Right lobe of liver (tissue), 6 donors: Measurements from ENCODE around the gene SYPL1. TPM values are rescaled to one million over a fixed set of nuclear protein-coding genes. Genes with fewer than 3 reads are reported as not detected.

Experiments
- ATAC-seq, 4 donors: fragments of 200-7000 bp; cut with Tn5 transposase; one replicate each; pipeline ENCODE4 v1.9.1; 2020; ENCODE audit warnings: mild to moderate bottlenecking in 4 of 4, moderate library complexity in 4 of 4
- DNase-seq, 3 donors: peaks; one replicate each; pipeline ENCODE4 v3.0.0-alpha.2; 2020
- H3K27ac ChIP-seq, 3 donors: fragments of 200-600 bp; one replicate each; pipeline ENCODE4 v1.8.0; 2022
- H3K27me3 ChIP-seq, 2 donors: fragments of 200-600 bp; one replicate each; pipeline ENCODE4 v1.8.0; 2022
- H3K36me3 ChIP-seq, 4 donors: fragments of 200-600 bp; sonication (generic) in 1 of 4; one replicate each; pipeline versions ENCODE4 v1.5.1 to v1.8.0; 2017 to 2022; ENCODE audit warnings: control low read depth in 1 of 4
- H3K4me1 ChIP-seq, 4 donors: fragments of 200-600 bp; sonication (generic) in 1 of 4; one replicate each; pipeline versions ENCODE4 v1.5.1 to v1.8.0; 2017 to 2022; ENCODE audit warnings: control low read depth in 1 of 4
- H3K4me3 ChIP-seq, 3 donors: fragments of 200-600 bp; one replicate each; pipeline ENCODE4 v1.8.0; 2022
- H3K9me3 ChIP-seq, 4 donors: fragments of 200-600 bp; sonication (generic) in 1 of 4; one replicate each; pipeline versions ENCODE4 v1.5.1 to v1.8.0; 2017 to 2022; ENCODE audit warnings: control low read depth in 1 of 4
- POLR2A ChIP-seq: fragments of 450-650 bp; IDR thresholded peaks from one replicate; pipeline ENCODE4 v1.6.1; 2017; ENCODE audit warnings: antibody characterized with exemption, mild to moderate bottlenecking
- WGBS: methylation state at CpG from one replicate; pipeline ENCODE4 v1.1.6; 2018; ENCODE audit warnings: low coverage, low lambda C conversion rate; ENCODE audit not compliant: insufficient coverage; ENCODE audit errors: missing lambda C conversion rate; 5-methylcytosine and 5-hydroxymethylcytosine counted together
- intact Hi-C, 2 donors: fragments of 100-400 bp; cut with DNase I; formaldehyde crosslinking; loops; one replicate each; pipeline versions ENCODE4 v1.11.2 to v1.14.1; 2022
- long read RNA-seq: library from polyadenylated mRNA; unstranded; transcript quantifications from one replicate; pipeline ENCODE4 v2.0.0, GENCODE V29; 2019
- total RNA-seq, 6 experiments: library from RNA; depleted of rRNA in 2 of 6; stranded (reverse); fragments of >200 nt in 2 of 6; fragmentation: NEBNext Ultra II Directional in 3 of 6; extraction: Animal tissue kit (Norgen Biotek cat#: 25700) in 3 of 6; gene quantifications; one replicate each; pipeline versions ENCODE4 v1.1.0 to v1.2.4, GENCODE V29; 2016 to 2023
- TF ChIP-seq, protein P1 (sequence below), 4 donors: fragments of 200-600 bp in 3 of 4; fragments of 450-650 bp in 1 of 4; IDR thresholded peaks; one replicate each; pipeline versions ENCODE4 v1.5.1 to v1.8.0; 2016 to 2022; ENCODE audit warnings: antibody characterized with exemption in 4 of 4, mild to moderate bottlenecking in 2 of 4
- donor health status: DM: no; HTN: yes; CAD: no.
- donor health status: DM: no; HTN: no; CAD: no.
- donor health status: DM: no; HTN: no; CAD: no.
- donor health status: DM: no; HTN: yes; CAD: no.
- donor health status: DM: no; HTN: yes; CAD: no.

The SYPL1 gene
- total RNA-seq: 10 to 100 TPM; 29.5 to 43.0 (median 37.1) TPM
- long read RNA-seq, transcript SYPL1-202 (5 exons, 2,151 nt): major isoform, 26 of 28 reads
- long read RNA-seq, partial matches to known transcripts: 2 of 28 reads
- long read RNA-seq, other reads (novel, unspliced or antisense): 0 of 28 reads

DNA sequence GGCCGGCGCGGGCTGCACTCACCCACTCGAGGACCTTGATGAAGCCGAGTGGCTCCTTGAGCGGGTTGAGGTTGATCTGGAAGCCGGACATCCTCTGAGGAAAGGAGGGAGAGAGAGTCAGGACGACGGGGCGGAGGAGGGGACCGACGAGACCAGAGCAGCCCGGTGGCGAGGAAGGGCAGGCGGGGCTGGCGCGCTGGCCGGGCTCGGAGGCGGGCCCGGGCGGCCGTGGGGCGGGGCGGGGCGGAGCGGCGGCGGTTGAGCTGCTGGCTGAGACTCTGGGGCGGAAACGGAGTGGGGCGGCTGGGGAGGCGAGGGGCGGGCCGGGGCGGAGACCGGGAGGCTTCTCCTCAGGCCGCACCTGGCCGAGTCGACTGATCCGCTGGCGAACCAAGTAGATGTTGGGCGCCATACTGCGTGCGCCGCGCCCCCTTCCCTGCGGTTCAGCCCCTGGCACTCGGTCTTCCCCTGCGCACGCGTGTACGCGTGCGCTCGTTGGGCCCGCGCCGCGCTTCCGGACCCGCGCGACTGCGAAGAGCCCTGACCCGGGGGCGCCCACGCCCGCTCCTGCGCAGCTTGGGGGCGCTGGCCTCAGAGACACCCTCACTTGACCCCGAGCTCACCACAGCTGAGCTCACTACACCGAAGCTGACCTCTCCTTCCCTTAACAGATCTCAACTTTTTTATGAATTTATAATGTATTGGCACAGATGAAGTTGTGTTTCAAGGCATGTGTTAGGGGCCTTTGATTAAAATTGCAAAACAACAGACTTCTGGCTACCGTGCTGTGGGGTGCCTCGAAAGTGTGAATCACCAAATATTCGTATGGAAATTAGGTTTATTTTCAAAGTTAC lies at the start of gene SYPL1:
Gene SYPL1 (minus strand): TSS at position 195 of the 854 bp plus-strand sequence. CDS start 104 bp downstream, at position 91.
- WGBS: 9% methylated on average over 12 of the region's 76 CpGs
- Histone ChIP-seq H3K27ac (peak within 1 kb of the TSS; percentile 96 to 98 (median 97)), H3K4me1 (peaks cover 0 to 33% (median 7%) of the 10 kb centered on the region in 4 donors), H3K36me3 (no peaks in the 10 kb centered on the region), H3K27me3 (no peaks in the 10 kb centered on the region), H3K4me3 (peak within 1 kb of the TSS; percentile 54 to 70 (median 68)), H3K9me3 (no peaks in the 10 kb centered on the region)
- ATAC-seq (peak; percentile 87 to 92 (median 90)), DNase-seq (peak; percentile 93 to 94 (median 94))
- intact Hi-C loops: no loop called here
- TF ChIP-seq, protein P1, sequence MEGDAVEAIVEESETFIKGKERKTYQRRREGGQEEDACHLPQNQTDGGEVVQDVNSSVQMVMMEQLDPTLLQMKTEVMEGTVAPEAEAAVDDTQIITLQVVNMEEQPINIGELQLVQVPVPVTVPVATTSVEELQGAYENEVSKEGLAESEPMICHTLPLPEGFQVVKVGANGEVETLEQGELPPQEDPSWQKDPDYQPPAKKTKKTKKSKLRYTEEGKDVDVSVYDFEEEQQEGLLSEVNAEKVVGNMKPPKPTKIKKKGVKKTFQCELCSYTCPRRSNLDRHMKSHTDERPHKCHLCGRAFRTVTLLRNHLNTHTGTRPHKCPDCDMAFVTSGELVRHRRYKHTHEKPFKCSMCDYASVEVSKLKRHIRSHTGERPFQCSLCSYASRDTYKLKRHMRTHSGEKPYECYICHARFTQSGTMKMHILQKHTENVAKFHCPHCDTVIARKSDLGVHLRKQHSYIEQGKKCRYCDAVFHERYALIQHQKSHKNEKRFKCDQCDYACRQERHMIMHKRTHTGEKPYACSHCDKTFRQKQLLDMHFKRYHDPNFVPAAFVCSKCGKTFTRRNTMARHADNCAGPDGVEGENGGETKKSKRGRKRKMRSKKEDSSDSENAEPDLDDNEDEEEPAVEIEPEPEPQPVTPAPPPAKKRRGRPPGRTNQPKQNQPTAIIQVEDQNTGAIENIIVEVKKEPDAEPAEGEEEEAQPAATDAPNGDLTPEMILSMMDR (IDR thresholded peaks at IDR 0.05): peak in 1 of 4 donors; percentile 11
- peak; percentile 93 for TF ChIP-seq POLR2A

DNA sequence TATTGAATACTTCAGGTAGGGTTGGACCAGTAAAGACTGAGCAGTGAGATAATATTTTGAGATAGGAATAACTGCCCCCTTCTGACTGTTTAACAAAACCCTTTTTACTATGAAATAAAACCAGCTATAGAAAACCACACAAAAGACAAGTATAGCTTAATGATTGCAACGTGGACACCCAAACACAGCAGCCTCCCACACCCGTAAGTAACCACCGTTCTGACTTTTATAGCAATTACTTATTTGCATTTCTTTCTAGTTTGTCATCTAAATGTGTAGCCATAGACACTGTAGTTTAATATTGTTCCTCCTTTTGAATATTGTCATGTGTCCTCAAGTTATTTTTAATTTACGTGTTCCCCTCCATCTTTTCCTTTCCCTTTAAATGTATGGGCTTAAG lies 42.9 kb upstream of the SYPL1 start:
- no peak for TF ChIP-seq POLR2A
- TF ChIP-seq, protein P1 (IDR thresholded peaks at IDR 0.05): no peak
- H3K36me3 ChIP-seq: no peaks in the 10 kb centered on the region
- no peaks in the 10 kb centered on the region for H3K27me3 ChIP-seq
- no peaks in the 10 kb centered on the region for H3K9me3 ChIP-seq
- no peak for DNase-seq
- no peak for ATAC-seq
- intact Hi-C loops: loop anchor here in 1 of 2 donors (2.0 kb wide), 1 partner anchor 98 kb away; no protein-coding TSS in a partner anchor
- WGBS: 61% methylated on average over 4 of the region's 4 CpGs
- H3K27ac ChIP-seq: no peak overlapping the region
- no peaks in the 10 kb centered on the region for H3K4me1 ChIP-seq
- no peak overlapping the region for H3K4me3 ChIP-seq

DNA sequence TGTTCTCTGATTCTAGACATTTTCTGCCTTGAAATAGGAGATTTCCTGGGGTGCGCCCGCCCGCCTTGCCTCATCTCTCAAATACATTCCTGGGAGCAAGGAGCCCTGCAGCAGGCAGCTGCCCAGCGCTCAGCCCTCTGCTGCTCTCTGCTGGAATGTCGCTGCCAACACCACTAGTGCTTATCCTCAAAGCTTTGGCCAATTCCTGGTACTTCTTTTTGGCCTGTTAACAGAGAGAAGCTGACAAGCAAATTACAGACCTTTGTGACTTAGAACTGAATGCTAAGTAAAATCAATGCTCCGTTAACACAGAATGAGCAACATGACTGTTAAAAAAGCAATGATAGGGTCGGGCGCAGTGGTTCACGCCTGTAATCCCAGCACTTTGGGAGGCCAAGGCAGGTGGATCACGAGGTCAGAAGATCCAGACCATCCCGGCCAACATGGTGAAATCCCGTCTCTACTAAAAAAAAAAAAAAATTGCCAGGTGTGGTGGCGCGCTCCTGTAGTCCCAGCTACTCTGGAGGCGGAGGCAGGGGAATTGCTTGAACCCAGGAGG lies 41.9 kb upstream of the SYPL1 start:
- no peak for TF ChIP-seq POLR2A
- TF ChIP-seq, protein P1 (IDR thresholded peaks at IDR 0.05): peak; percentile 93 to 97 (median 94)
- WGBS: 34% methylated on average over 15 of the region's 15 CpGs
- Histone ChIP-seq H3K4me1 (no peaks in the 10 kb centered on the region), H3K9me3 (no peaks in the 10 kb centered on the region), H3K27ac (no peak overlapping the region), H3K27me3 (no peaks in the 10 kb centered on the region), H3K36me3 (no peaks in the 10 kb centered on the region), H3K4me3 (no peak overlapping the region)
- intact Hi-C loops: loop anchor here (2.0 to 5.0 kb wide), 2 partner anchors 97 kb away; no protein-coding TSS in a partner anchor
- ATAC-seq (peak; percentile 99), DNase-seq (peak; percentile 78 to 83 (median 82))

DNA sequence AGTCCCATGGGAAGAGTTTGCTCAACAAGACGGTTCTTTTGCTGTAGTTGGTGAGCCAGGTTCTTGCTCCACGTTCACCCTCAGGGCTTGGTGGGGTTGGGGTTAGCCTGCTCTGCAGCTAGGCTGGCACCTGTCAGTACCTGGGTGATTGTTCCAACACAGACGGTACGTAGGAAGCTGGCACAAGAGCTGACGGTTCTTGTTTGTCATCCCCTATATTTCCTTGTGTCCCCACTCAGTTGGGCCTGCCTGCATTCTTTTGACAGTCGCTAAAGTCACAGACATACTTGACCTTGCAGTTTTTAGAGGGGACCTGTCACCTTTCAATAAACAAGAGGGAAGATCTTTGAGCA lies 40.2 kb upstream of the SYPL1 start:
- 47% methylated on average over 5 of the region's 6 CpGs for WGBS
- intact Hi-C loops: loop anchor here in 1 of 2 donors (5.0 kb wide), 1 partner anchor 95 kb away; no protein-coding TSS in a partner anchor
- no peak for ATAC-seq

More for the DNA sequence above, 40.2 kb upstream of the SYPL1 start:
- Histone ChIP-seq H3K4me1 (no peaks in the 10 kb centered on the region), H3K9me3 (no peaks in the 10 kb centered on the region), H3K36me3 (no peaks in the 10 kb centered on the region), H3K4me3 (no peak overlapping the region), H3K27ac (no peak overlapping the region), H3K27me3 (no peaks in the 10 kb centered on the region)
- no peak for DNase-seq
- TF ChIP-seq POLR2A: no peak
- TF ChIP-seq, protein P1 (IDR thresholded peaks at IDR 0.05): no peak
